WTC11 (cell line): ENCODE data around the gene VPS35L. TPM values are rescaled to one million over a fixed set of nuclear protein-coding genes. Genes with fewer than 3 reads are reported as not detected.

Experiments
- CDX4 ChIP-seq: fragments of 250-450 bp; sonication (Bioruptor Pico); IDR thresholded peaks from 2 replicates; pipeline ENCODE4 v1.9.0; 2021; ENCODE audit warnings: moderate library complexity, mild to moderate bottlenecking, inconsistent platforms, borderline replicate concordance
- GABPB1 ChIP-seq: sonication (generic); formaldehyde crosslinking; IDR thresholded peaks from 2 replicates; pipeline ENCODE4 v1.8.1; 2023; ENCODE audit warnings: mild to moderate bottlenecking, missing genetic modification reagents
- GRHL2 ChIP-seq: fragments of 250-450 bp; sonication (Bioruptor Pico); IDR thresholded peaks from 2 replicates; pipeline ENCODE4 v1.8.0; 2022; ENCODE audit warnings: mild to moderate bottlenecking, moderate library complexity; ENCODE audit not compliant: insufficient replicate concordance, severe bottlenecking
- GTF2I ChIP-seq: fragments of 250-450 bp; sonication (Bioruptor Pico); conservative IDR thresholded peaks from 2 replicates; pipeline ENCODE4 v1.4.0; 2021; ENCODE audit warnings: mild to moderate bottlenecking
- IRF2 ChIP-seq: sonication (generic); formaldehyde crosslinking; IDR thresholded peaks from 2 replicates; pipeline ENCODE4 v1.8.0; 2022; ENCODE audit warnings: low read depth, missing genetic modification reagents, borderline replicate concordance
- JAZF1 ChIP-seq: fragments of 250-450 bp; sonication (Bioruptor Pico); IDR thresholded peaks from 2 replicates; pipeline ENCODE4 v1.9.0; 2021; ENCODE audit warnings: moderate library complexity, mild to moderate bottlenecking, inconsistent platforms
- JUN ChIP-seq: sonication (generic); formaldehyde crosslinking; IDR thresholded peaks from 2 replicates; pipeline ENCODE4 v1.8.0; 2023; ENCODE audit warnings: mild to moderate bottlenecking, missing genetic modification reagents
- KAT7 ChIP-seq: sonication (generic); formaldehyde crosslinking; IDR thresholded peaks from 2 replicates; pipeline ENCODE4 v1.8.1; 2023; ENCODE audit warnings: missing genetic modification reagents, mild to moderate bottlenecking, borderline replicate concordance
- MXD4 ChIP-seq: fragments of 250-450 bp; sonication (Bioruptor Pico); IDR thresholded peaks from 2 replicates; pipeline ENCODE4 v1.8.0; 2021; ENCODE audit warnings: mild to moderate bottlenecking, moderate library complexity, borderline replicate concordance
- MYBL2 ChIP-seq: sonication (generic); formaldehyde crosslinking; IDR thresholded peaks from 2 replicates; pipeline ENCODE4 v1.8.1; 2023; ENCODE audit warnings: mild to moderate bottlenecking, moderate library complexity, missing genetic modification reagents
- NFE2L1 ChIP-seq: sonication (generic); formaldehyde crosslinking; IDR thresholded peaks from 2 replicates; pipeline ENCODE4 v1.8.1; 2023; ENCODE audit warnings: missing genetic modification reagents
- NFYB ChIP-seq: sonication (generic); formaldehyde crosslinking; conservative IDR thresholded peaks from 2 replicates; pipeline ENCODE4 v1.8.0; 2022; ENCODE audit warnings: low read depth, missing genetic modification reagents
- OVOL2 ChIP-seq: fragments of 250-450 bp; sonication (Bioruptor Pico); IDR thresholded peaks from 2 replicates; pipeline ENCODE4 v1.9.0; 2021; ENCODE audit warnings: mild to moderate bottlenecking, borderline replicate concordance
- PRDM15 ChIP-seq: sonication (generic); formaldehyde crosslinking; IDR thresholded peaks from 2 replicates; pipeline ENCODE4 v1.8.0; 2022; ENCODE audit warnings: missing genetic modification reagents
- RORB ChIP-seq: fragments of 250-450 bp; sonication (Bioruptor Pico); IDR thresholded peaks from 2 replicates; pipeline ENCODE4 v1.9.0; 2021; ENCODE audit warnings: mild to moderate bottlenecking
- SOX15 ChIP-seq: fragments of 250-450 bp; sonication (Bioruptor Pico); IDR thresholded peaks from 2 replicates; pipeline ENCODE4 v1.9.0; 2021; ENCODE audit warnings: mild to moderate bottlenecking
- SP1 ChIP-seq: sonication (generic); formaldehyde crosslinking; conservative IDR thresholded peaks from 2 replicates; pipeline ENCODE4 v1.8.1; 2022; ENCODE audit warnings: missing genetic modification reagents
- TP53 ChIP-seq: sonication (generic); formaldehyde crosslinking; IDR thresholded peaks from 2 replicates; pipeline ENCODE4 v1.8.1; 2023; ENCODE audit warnings: mild to moderate bottlenecking, missing genetic modification reagents
- ZBTB21 ChIP-seq: sonication (generic); formaldehyde crosslinking; IDR thresholded peaks from 2 replicates; pipeline ENCODE4 v1.8.1; 2023; ENCODE audit warnings: mild to moderate bottlenecking, missing genetic modification reagents, borderline replicate concordance
- ZNF138 ChIP-seq: sonication (generic); formaldehyde crosslinking; conservative IDR thresholded peaks from 2 replicates; pipeline ENCODE4 v1.8.1; 2022; ENCODE audit warnings: mild to moderate bottlenecking, moderate library complexity, missing genetic modification reagents
- ZNF396 ChIP-seq: fragments of 250-450 bp; sonication (Bioruptor Pico); IDR thresholded peaks from 2 replicates; pipeline ENCODE4 v1.8.0; 2021; ENCODE audit warnings: mild to moderate bottlenecking, moderate library complexity, borderline replicate concordance
- ZNF671 ChIP-seq: fragments of 250-450 bp; sonication (Bioruptor Pico); IDR thresholded peaks from 2 replicates; pipeline ENCODE4 v1.8.0; 2021; ENCODE audit warnings: mild to moderate bottlenecking
- ZSCAN18 ChIP-seq: fragments of 250-450 bp; sonication (Bioruptor Pico); IDR thresholded peaks from 2 replicates; pipeline ENCODE4 v2.1.2; 2022; ENCODE audit warnings: mild to moderate bottlenecking, moderate library complexity
- total RNA-seq: library from RNA; stranded (reverse); gene quantifications from 3 replicates; pipeline ENCODE4 v1.2.3, GENCODE V29; 2021
- TF ChIP-seq, protein P1 (sequence below): sonication (generic); formaldehyde crosslinking; conservative IDR thresholded peaks from 2 replicates; pipeline ENCODE4 v1.8.1; 2023; ENCODE audit warnings: mild to moderate bottlenecking, low read depth, missing genetic modification reagents, moderate library complexity
- TF ChIP-seq, protein P2 (sequence below): fragments of 250-450 bp; sonication (Bioruptor Pico); IDR thresholded peaks from 2 replicates; pipeline ENCODE4 v1.9.0; 2021; ENCODE audit warnings: mild to moderate bottlenecking, borderline replicate concordance
- TF ChIP-seq, protein P3 (sequence below): sonication (generic); formaldehyde crosslinking; IDR thresholded peaks from 2 replicates; pipeline ENCODE4 v1.8.1; 2022; ENCODE audit warnings: mild to moderate bottlenecking, moderate library complexity, missing genetic modification reagents

The VPS35L gene
- total RNA-seq, 1 experiment from 2014 or later: 59.7 TPM

DNA sequence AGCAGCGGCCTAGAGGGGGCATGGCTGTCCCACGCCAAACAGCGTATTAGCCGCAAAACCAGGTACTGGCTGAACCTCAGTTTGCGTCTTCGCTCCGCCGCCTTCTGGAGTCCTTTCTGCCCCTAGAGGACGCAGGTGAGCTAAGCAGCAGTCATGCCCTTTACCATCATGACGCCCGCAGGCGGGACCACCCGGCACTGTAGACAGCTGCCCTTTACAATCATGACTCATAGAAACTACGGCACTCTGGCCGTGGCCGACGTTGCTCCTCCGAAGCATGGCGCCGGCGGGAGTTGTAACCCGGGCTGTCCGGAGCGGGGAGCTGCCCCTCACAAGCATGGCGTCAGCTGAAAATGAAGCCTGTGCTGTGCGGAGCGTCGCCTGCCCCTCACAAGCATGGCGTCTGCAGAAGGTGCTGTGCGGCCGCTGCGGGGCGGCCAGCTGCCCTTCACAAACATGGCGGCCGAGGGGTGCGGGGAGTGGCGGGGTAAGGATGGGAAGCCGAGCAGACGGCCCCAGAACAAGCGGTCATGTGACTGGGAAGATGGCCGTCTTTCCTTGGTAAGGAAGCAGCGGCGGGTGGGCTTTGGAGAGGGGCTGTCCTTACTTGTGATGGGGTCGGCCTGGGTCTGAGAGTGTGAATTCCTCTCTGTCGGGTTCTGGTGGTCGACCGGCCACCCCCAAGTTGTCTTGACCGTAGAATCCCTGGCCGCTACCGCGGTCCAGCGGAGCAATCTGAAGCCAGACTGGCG is at the start of gene VPS35L (continued):
- TF ChIP-seq JUN (CRISPR knock-in tag): no peak
- peak; percentile 51; the same call in 1 of the 2 replicates for TF ChIP-seq PRDM15 (CRISPR knock-in tag)
- TF ChIP-seq JAZF1 (CRISPR knock-in tag): no peak
- TF ChIP-seq, protein P1, sequence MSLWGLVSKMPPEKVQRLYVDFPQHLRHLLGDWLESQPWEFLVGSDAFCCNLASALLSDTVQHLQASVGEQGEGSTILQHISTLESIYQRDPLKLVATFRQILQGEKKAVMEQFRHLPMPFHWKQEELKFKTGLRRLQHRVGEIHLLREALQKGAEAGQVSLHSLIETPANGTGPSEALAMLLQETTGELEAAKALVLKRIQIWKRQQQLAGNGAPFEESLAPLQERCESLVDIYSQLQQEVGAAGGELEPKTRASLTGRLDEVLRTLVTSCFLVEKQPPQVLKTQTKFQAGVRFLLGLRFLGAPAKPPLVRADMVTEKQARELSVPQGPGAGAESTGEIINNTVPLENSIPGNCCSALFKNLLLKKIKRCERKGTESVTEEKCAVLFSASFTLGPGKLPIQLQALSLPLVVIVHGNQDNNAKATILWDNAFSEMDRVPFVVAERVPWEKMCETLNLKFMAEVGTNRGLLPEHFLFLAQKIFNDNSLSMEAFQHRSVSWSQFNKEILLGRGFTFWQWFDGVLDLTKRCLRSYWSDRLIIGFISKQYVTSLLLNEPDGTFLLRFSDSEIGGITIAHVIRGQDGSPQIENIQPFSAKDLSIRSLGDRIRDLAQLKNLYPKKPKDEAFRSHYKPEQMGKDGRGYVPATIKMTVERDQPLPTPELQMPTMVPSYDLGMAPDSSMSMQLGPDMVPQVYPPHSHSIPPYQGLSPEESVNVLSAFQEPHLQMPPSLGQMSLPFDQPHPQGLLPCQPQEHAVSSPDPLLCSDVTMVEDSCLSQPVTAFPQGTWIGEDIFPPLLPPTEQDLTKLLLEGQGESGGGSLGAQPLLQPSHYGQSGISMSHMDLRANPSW (CRISPR knock-in tag): no peak
- TF ChIP-seq KAT7 (CRISPR knock-in tag): 0 out of 2 replicates have a peak, but pooled peaks have one; percentile 86
- TF ChIP-seq, protein P2, sequence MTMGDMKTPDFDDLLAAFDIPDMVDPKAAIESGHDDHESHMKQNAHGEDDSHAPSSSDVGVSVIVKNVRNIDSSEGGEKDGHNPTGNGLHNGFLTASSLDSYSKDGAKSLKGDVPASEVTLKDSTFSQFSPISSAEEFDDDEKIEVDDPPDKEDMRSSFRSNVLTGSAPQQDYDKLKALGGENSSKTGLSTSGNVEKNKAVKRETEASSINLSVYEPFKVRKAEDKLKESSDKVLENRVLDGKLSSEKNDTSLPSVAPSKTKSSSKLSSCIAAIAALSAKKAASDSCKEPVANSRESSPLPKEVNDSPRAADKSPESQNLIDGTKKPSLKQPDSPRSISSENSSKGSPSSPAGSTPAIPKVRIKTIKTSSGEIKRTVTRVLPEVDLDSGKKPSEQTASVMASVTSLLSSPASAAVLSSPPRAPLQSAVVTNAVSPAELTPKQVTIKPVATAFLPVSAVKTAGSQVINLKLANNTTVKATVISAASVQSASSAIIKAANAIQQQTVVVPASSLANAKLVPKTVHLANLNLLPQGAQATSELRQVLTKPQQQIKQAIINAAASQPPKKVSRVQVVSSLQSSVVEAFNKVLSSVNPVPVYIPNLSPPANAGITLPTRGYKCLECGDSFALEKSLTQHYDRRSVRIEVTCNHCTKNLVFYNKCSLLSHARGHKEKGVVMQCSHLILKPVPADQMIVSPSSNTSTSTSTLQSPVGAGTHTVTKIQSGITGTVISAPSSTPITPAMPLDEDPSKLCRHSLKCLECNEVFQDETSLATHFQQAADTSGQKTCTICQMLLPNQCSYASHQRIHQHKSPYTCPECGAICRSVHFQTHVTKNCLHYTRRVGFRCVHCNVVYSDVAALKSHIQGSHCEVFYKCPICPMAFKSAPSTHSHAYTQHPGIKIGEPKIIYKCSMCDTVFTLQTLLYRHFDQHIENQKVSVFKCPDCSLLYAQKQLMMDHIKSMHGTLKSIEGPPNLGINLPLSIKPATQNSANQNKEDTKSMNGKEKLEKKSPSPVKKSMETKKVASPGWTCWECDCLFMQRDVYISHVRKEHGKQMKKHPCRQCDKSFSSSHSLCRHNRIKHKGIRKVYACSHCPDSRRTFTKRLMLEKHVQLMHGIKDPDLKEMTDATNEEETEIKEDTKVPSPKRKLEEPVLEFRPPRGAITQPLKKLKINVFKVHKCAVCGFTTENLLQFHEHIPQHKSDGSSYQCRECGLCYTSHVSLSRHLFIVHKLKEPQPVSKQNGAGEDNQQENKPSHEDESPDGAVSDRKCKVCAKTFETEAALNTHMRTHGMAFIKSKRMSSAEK (CRISPR knock-in tag): no peak
- TF ChIP-seq TP53 (CRISPR knock-in tag): no peak; the same call in 1 of the 2 replicates
- TF ChIP-seq SP1 (CRISPR knock-in tag): peak; percentile 88
- no peak for TF ChIP-seq ZNF396
- no peak for TF ChIP-seq GRHL2
- peak; percentile 57; the same call in 1 of the 2 replicates for TF ChIP-seq MYBL2 (CRISPR knock-in tag)
- no peak for TF ChIP-seq OVOL2 (CRISPR knock-in tag)
- no peak for TF ChIP-seq SOX15 (CRISPR knock-in tag)
- TF ChIP-seq MXD4 (CRISPR knock-in tag): no peak
- no peak for TF ChIP-seq ZNF671 (CRISPR knock-in tag)
- TF ChIP-seq GTF2I: no peak
- TF ChIP-seq GABPB1: peak; percentile 70
- TF ChIP-seq ZNF138 (CRISPR knock-in tag): 0 out of 2 replicates have a peak, but pooled peaks have one; percentile 53
- no peak for TF ChIP-seq CDX4 (CRISPR knock-in tag)
- TF ChIP-seq, protein P3, sequence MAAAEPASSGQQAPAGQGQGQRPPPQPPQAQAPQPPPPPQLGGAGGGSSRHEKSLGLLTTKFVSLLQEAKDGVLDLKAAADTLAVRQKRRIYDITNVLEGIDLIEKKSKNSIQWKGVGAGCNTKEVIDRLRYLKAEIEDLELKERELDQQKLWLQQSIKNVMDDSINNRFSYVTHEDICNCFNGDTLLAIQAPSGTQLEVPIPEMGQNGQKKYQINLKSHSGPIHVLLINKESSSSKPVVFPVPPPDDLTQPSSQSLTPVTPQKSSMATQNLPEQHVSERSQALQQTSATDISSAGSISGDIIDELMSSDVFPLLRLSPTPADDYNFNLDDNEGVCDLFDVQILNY (CRISPR knock-in tag): peak; percentile 41; the same call in 1 of the 2 replicates
- TF ChIP-seq IRF2: no peak
- TF ChIP-seq NFYB (CRISPR knock-in tag): no peak
- TF ChIP-seq NFE2L1 (CRISPR knock-in tag): peak; percentile 72; the same call in 1 of the 2 replicates
- no peak for TF ChIP-seq ZSCAN18 (CRISPR knock-in tag)
- TF ChIP-seq ZBTB21 (CRISPR knock-in tag): peak; percentile 91
- TF ChIP-seq RORB (CRISPR knock-in tag): no peak
